ENCODE data around the gene NSUN6.

The NSUN6 gene

GRCh38 chr10:18620856-18621255, 30.5 kb downstream of the NSUN6 start:
- H3K27ac ChIP-seq, result no peak overlapping the region
- TF ChIP-seq CTCF (IDR thresholded peaks at IDR 0.05), result no peak
- no peak for TF ChIP-seq ZFX (IDR thresholded peaks at IDR 0.05; ENCODE audit: borderline replicate concordance)

- TF ChIP-seq CTCF (IDR thresholded peaks at IDR 0.05) (no peak), ZFX (IDR thresholded peaks at IDR 0.05; ENCODE audit: borderline replicate concordance) (no peak)
- no peak overlapping the region for H3K27ac ChIP-seq
Observed at GRCh38 chr10:18619016-18619415, 32.4 kb downstream of the NSUN6 start.

GRCh38 chr10:18616337-18616736, 35.0 kb downstream of the NSUN6 start:
- no peak overlapping the region for H3K27ac ChIP-seq
- TF ChIP-seq CTCF (IDR thresholded peaks at IDR 0.05), result no peak
- TF ChIP-seq ZFX (IDR thresholded peaks at IDR 0.05; ENCODE audit: borderline replicate concordance), result no peak

- no peak overlapping the region; the same call in 1 of the 2 replicates for H3K27ac ChIP-seq
- TF ChIP-seq CTCF (IDR thresholded peaks at IDR 0.05) (no peak), ZFX (IDR thresholded peaks at IDR 0.05; ENCODE audit: borderline replicate concordance) (no peak)
Observed at GRCh38 chr10:18615618-18616017, 35.8 kb downstream of the NSUN6 start.

GRCh38 chr10:18611168-18611567, 40.2 kb downstream of the NSUN6 start:
- no peak for TF ChIP-seq CTCF (IDR thresholded peaks at IDR 0.05)
- no peak for TF ChIP-seq ZFX (IDR thresholded peaks at IDR 0.05; ENCODE audit: borderline replicate concordance)
- peak overlapping the region; percentile 84 for H3K27ac ChIP-seq

- TF ChIP-seq CTCF (IDR thresholded peaks at IDR 0.05) (no peak), ZFX (IDR thresholded peaks at IDR 0.05; ENCODE audit: borderline replicate concordance) (no peak)
- H3K27ac ChIP-seq, result peak overlapping the region; percentile 84
Observed at GRCh38 chr10:18610517-18610916, 40.9 kb downstream of the NSUN6 start.

- no peak overlapping the region for H3K27ac ChIP-seq
- TF ChIP-seq CTCF (IDR thresholded peaks at IDR 0.05) (no peak), ZFX (IDR thresholded peaks at IDR 0.05; ENCODE audit: borderline replicate concordance) (no peak)
Observed at GRCh38 chr10:18608596-18608995, 42.8 kb downstream of the NSUN6 start.

Measured in 22Rv1 (cell line).